GM19238 (cell line): ENCODE data around the gene TIGD3.
A peak's percentile ranks its signal among the peaks of the same experiment; 100 is the strongest.

ENCODE experiments used
- DNase-seq: peaks from one replicate; pipeline ENCODE4 v3.0.0; 2011; ENCODE audit warnings: low spot score; ENCODE audit not compliant: insufficient read length

Gene TIGD3

GRCh38 chr11:65354265-65355012 lies at the start of gene TIGD3:
Gene TIGD3 (plus strand): TSS chr11:65354751. CDS start chr11:65355809, 1,058 bp downstream.
- peak; percentile 100 for DNase-seq

GRCh38 chr11:65305501-65306268 lies 48.9 kb upstream of the TIGD3 start:
- no peak for DNase-seq

GRCh38 chr11:65307298-65308229 lies 47.0 kb upstream of the TIGD3 start:
- DNase-seq: no peak

GRCh38 chr11:65308281-65308891 lies 46.2 kb upstream of the TIGD3 start:
- DNase-seq: no peak

GRCh38 chr11:65309006-65309405 lies 45.5 kb upstream of the TIGD3 start:
- DNase-seq: no peak

- no peak for DNase-seq
Observed at GRCh38 chr11:65310215-65310614, 44.3 kb upstream of the TIGD3 start.

GRCh38 chr11:65310736-65311135 lies 43.8 kb upstream of the TIGD3 start:
- no peak for DNase-seq

GRCh38 chr11:65311170-65311678 lies 43.3 kb upstream of the TIGD3 start:
- no peak for DNase-seq

- peak; percentile 87 for DNase-seq
Observed at GRCh38 chr11:65314501-65315203, 39.9 kb upstream of the TIGD3 start, which contains the start of gene CDC42EP2. Gene CDC42EP2 (plus strand): TSS chr11:65314866. CDS start chr11:65320899, 6,033 bp downstream.

GRCh38 chr11:65315204-65315865 lies 39.2 kb upstream of the TIGD3 start:
- peak; percentile 79 for DNase-seq

GRCh38 chr11:65315866-65316226 lies 38.7 kb upstream of the TIGD3 start:
- no peak for DNase-seq

GRCh38 chr11:65316227-65317024 lies 38.1 kb upstream of the TIGD3 start:
- DNase-seq: no peak

GRCh38 chr11:65317025-65317786 lies 37.3 kb upstream of the TIGD3 start:
- no peak for DNase-seq

GRCh38 chr11:65320386-65321075 lies 34.0 kb upstream of the TIGD3 start:
- DNase-seq: no peak

GRCh38 chr11:65321076-65321475 lies 33.5 kb upstream of the TIGD3 start:
- no peak for DNase-seq

- DNase-seq: no peak
Observed at GRCh38 chr11:65321828-65322485, 32.6 kb upstream of the TIGD3 start.

GRCh38 chr11:65323813-65324212 lies 30.7 kb upstream of the TIGD3 start:
- DNase-seq: no peak
